IPS-NIHi11 (cell line): ENCODE data around the gene IFITM2.
"Not testable (repeated sequence)": the region's sequence is repeated elsewhere in the genome, so short reads cannot be mapped to it uniquely, and the experiment has no call there.

ENCODE experiments used
- DNase-seq: peaks from one replicate; pipeline ENCODE4 v3.0.0; 2012; ENCODE audit warnings: mixed read lengths, low spot score

The IFITM2 gene

GRCh38 chr11:308740-309665 is 1.4 kb downstream of the IFITM2 start:
- DNase-seq = not testable (repeated sequence)

- not testable (repeated sequence) for DNase-seq
Measured at GRCh38 chr11:309979-310572, 2.5 kb downstream of the IFITM2 start.

- not testable (repeated sequence) for DNase-seq
Measured at GRCh38 chr11:311013-311748, 3.6 kb downstream of the IFITM2 start.

DNA sequence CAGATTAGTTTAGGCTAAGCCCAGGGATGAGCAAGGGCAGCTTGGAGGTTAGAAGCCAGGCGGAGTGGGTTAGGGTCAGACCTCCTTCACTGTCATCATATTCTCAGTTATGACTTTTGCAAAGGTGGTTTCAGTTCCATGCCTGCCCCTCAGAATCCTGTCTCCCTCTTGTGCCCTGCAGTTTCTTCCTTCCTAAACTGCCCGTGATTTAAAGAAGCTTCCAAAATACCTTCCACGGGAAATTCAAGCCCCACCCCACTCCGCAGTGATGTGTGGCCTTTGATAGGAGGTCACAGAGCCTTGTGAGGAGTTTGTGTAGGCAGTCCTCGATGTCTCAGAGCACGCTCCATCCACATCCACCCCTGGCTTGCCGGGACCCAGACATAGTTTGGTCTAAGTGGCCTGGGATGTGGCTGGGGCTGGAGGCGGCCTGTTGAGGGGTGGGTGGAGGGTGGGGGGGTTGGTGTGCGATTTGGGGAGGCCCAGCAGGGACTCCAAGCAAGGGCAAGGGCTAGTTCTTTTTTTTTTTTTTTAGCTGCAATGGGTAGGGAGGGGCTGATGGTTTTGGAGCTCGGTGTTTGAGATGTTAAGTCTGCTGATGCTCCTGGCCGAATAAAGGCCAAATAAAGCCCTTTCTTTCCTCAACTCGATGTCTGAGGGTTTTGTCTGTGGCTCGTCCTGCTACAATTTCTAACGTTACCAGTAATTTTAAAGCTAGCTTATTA is 4.6 kb downstream of the IFITM2 start:
- no peak for DNase-seq

GRCh38 chr11:313304-313786 is 5.7 kb downstream of the IFITM2 start:
- DNase-seq = no peak

GRCh38 chr11:313787-314553 is 6.4 kb downstream of the IFITM2 start, which contains the start of gene IFITM1:
TSS of gene IFITM1 (plus strand) at chr11:314040. CDS start at chr11:314171, 131 bp downstream.
- peak; percentile 65 for DNase-seq

GRCh38 chr11:314554-314875 is 6.9 kb downstream of the IFITM2 start:
- DNase-seq = not testable (repeated sequence)

GRCh38 chr11:315051-315481 is 7.5 kb downstream of the IFITM2 start:
- DNase-seq = no peak

DNA sequence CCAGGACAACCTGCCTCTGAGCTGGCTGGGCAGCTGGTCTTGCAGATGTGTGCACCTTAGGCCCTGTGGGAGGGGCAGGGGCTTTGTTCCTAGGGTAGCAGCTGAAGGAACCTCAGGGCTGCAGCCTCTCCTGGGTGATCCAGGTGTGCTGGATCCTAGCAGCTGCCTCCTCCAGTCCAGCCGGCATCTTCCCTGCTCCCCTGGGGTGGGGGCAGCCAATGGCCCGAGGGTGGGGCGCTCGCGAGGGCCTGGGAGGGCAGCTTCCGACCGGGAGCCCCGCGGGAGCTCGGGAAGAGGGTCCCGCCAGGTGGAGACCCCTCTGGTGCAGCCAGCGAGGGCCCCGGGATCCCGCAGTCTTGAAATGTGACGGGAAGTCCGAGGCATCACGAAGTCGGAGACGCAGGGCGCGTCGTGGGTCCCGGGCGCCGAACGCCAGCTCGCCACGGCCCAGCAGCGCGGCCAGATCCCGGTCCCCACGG is 7.9 kb downstream of the IFITM2 start:
- DNase-seq = no peak

- no peak for DNase-seq
Measured at GRCh38 chr11:316031-316701, 8.6 kb downstream of the IFITM2 start.

- DNase-seq = no peak
Measured at GRCh38 chr11:316891-317301, 9.3 kb downstream of the IFITM2 start.

DNA sequence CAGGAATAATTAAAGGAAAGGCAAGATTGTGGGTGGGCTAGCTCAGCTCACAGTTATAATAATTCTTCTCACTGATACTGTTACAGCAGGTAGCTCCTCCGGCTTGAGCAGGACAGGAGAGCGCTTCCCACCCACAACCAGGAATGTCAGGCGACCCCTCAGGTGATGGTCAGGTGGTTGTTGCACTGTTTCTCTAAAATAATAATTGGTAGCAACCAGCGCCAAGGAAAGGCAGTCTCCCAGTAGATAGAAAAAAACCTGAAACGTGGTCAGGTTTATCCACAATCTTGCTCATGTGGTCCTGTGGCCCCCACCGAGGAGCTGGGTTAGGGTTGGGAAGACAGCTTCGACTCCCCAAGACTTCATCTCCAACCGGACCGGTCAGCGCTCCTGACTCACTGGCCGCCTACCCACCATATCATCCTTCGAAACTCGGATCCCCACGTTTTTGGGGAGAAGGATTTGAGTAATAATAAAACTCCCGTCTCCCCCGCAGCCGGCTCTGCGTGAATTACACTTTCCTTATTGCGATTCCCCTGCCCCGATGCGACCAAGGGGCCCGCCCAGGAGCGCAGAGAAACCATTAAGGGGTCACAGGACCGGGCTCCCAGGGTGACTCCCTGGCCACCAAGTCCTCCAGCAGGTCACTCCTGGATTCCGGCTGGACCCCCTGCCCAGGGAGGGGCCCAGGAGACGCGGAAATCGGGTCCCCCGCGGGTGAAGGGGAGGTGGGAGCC is 10.2 kb downstream of the IFITM2 start:
- DNase-seq = peak; percentile 0

- DNase-seq = not testable (repeated sequence)
Measured at GRCh38 chr11:318405-319120, 10.9 kb downstream of the IFITM2 start.

- not testable (repeated sequence) for DNase-seq
Measured at GRCh38 chr11:319121-319887, 11.7 kb downstream of the IFITM2 start.

GRCh38 chr11:319888-320273 is 12.3 kb downstream of the IFITM2 start:
- not testable (repeated sequence) for DNase-seq

- no peak for DNase-seq
Measured at GRCh38 chr11:324156-324555, 16.5 kb downstream of the IFITM2 start.

- DNase-seq = not testable (repeated sequence)
Measured at GRCh38 chr11:324593-325517, 17.2 kb downstream of the IFITM2 start.
